Activated CD4-positive, CD25-positive, alpha-beta regulatory T cell treated with anti-CD3 and anti-CD28 coated beads, Interleukin-2, amount 50 U/mL, for 24 hours (primary cell): ENCODE measurements around the gene ZNF423.

Experiments
- ATAC-seq, 2 donors: fragments of 150-1000 bp; cut with Tn5 transposase; one replicate each; pipeline ENCODE4 v1.10.0; 2021; ENCODE audit warnings: mild to moderate bottlenecking in 1 of 2, moderate library complexity in 1 of 2

The ZNF423 gene

GRCh38 chr16:49596068-49596467 is 259.8 kb downstream of the ZNF423 start:
- no peak for ATAC-seq

- ATAC-seq: no peak
Measured at GRCh38 chr16:49594685-49595498, 261.0 kb downstream of the ZNF423 start.

GRCh38 chr16:49594153-49594552 is 261.8 kb downstream of the ZNF423 start:
- ATAC-seq: no peak

- no peak for ATAC-seq
Measured at GRCh38 chr16:49593424-49594040, 262.4 kb downstream of the ZNF423 start.

GRCh38 chr16:49592546-49593423 is 263.1 kb downstream of the ZNF423 start:
- ATAC-seq: no peak

GRCh38 chr16:49590166-49590871 is 265.6 kb downstream of the ZNF423 start:
- ATAC-seq: no peak

GRCh38 chr16:49589544-49590031 is 266.3 kb downstream of the ZNF423 start:
- ATAC-seq: no peak

GRCh38 chr16:49588729-49589384 is 267.1 kb downstream of the ZNF423 start:
- no peak for ATAC-seq

- ATAC-seq: no peak
Measured at GRCh38 chr16:49588026-49588425, 267.9 kb downstream of the ZNF423 start.

GRCh38 chr16:49587511-49587910 is 268.4 kb downstream of the ZNF423 start:
- ATAC-seq: no peak

- no peak for ATAC-seq
Measured at GRCh38 chr16:49586466-49587450, 269.2 kb downstream of the ZNF423 start.

GRCh38 chr16:49585143-49585832 is 270.6 kb downstream of the ZNF423 start:
- no peak for ATAC-seq

- no peak for ATAC-seq
Measured at GRCh38 chr16:49583911-49584310, 272.0 kb downstream of the ZNF423 start.

- no peak for ATAC-seq
Measured at GRCh38 chr16:49581630-49582298, 274.1 kb downstream of the ZNF423 start.

- no peak for ATAC-seq
Measured at GRCh38 chr16:49580751-49581303, 275.1 kb downstream of the ZNF423 start.

- no peak for ATAC-seq
Measured at GRCh38 chr16:49578435-49579024, 277.4 kb downstream of the ZNF423 start.

GRCh38 chr16:49578018-49578417 is 277.9 kb downstream of the ZNF423 start:
- ATAC-seq: no peak

- ATAC-seq: no peak
Measured at GRCh38 chr16:49576941-49577340, 279.0 kb downstream of the ZNF423 start.

- ATAC-seq: no peak
Measured at GRCh38 chr16:49576173-49576494, 279.8 kb downstream of the ZNF423 start.
